ENCODE results near the gene COA6. TPM values are rescaled to one million over a fixed set of nuclear protein-coding genes. Genes with fewer than 3 reads are reported as not detected.

The COA6 gene
- total and polyA plus RNA-seq, 7 donors, result 52.0 to 268 (median 73.6) TPM

GRCh38 chr1:234327577-234328164, 45.6 kb upstream of the COA6 start:
- DNase-seq (no peak), ATAC-seq (no peak)
- no peaks in the 10 kb centered on the region for H3K9me3 ChIP-seq
- H3K4me3 ChIP-seq, result no peak overlapping the region
- TF ChIP-seq CTCF (IDR thresholded peaks at IDR 0.05), result no peak
- H3K4me1 ChIP-seq, result no peaks in the 10 kb centered on the region
- no peak overlapping the region for H3K27ac ChIP-seq
- peaks cover 0 to 33% (median 3%) of the 10 kb centered on the region in 3 donors for H3K27me3 ChIP-seq (ENCODE audit: insufficient read depth in 3 of 3, low read length in 2 of 3)
- no peaks in the 10 kb centered on the region for H3K36me3 ChIP-seq (ENCODE audit: insufficient read depth in 1 of 2, low read depth in 1 of 2)
- intact Hi-C loops (cut with DNase I), result no loop called here
- 83 to 87% (median 84%) methylated on average over 9 of the region's 9 CpGs for WGBS, 3 donors

DNA sequence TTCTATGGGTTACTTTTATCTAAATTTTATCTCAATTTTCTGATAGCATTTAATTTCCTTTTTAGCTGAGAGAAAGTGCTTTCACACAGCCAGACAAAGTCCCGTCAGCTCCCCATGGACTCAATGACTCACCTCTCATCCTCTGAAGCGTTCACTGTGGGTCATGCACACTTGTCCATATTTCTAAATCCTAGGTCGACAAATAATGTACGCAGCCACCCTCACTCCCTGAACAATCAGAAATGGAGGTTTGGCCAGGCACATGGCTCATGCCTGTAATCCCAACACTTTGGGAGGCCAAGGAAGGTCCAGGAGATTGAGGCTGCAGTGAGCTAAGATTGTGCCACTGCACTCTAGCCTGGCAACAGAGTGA, 42.4 kb upstream of the COA6 start:
- no peak for TF ChIP-seq CTCF (IDR thresholded peaks at IDR 0.05)
- 80 to 89% (median 85%) methylated on average over 4 of the region's 4 CpGs for WGBS, 3 donors
- DNase-seq, result no peak
- Histone ChIP-seq H3K36me3 (ENCODE audit: insufficient read depth in 1 of 2, low read depth in 1 of 2) (no peaks in the 10 kb centered on the region), H3K27ac (no peak overlapping the region), H3K27me3 (ENCODE audit: insufficient read depth in 3 of 3, low read length in 2 of 3) (peaks cover 0 to 14% (median 3%) of the 10 kb centered on the region in 3 donors), H3K4me1 (no peaks in the 10 kb centered on the region), H3K4me3 (no peak overlapping the region), H3K9me3 (peaks cover 2% of the 10 kb centered on the region)
- no peak for ATAC-seq
- intact Hi-C loops (cut with DNase I), result no loop called here

- Histone ChIP-seq H3K9me3 (peaks cover 7% of the 10 kb centered on the region), H3K27ac (no peak overlapping the region), H3K4me3 (no peak overlapping the region), H3K27me3 (ENCODE audit: insufficient read depth in 3 of 3, low read length in 2 of 3) (peaks cover 0 to 14% (median 3%) of the 10 kb centered on the region in 3 donors), H3K4me1 (no peaks in the 10 kb centered on the region), H3K36me3 (ENCODE audit: insufficient read depth in 1 of 2, low read depth in 1 of 2) (no peaks in the 10 kb centered on the region)
- ATAC-seq, result no peak
- TF ChIP-seq CTCF (IDR thresholded peaks at IDR 0.05), result no peak
- DNase-seq, result no peak
- intact Hi-C loops (cut with DNase I), result no loop called here
- WGBS, 3 donors, result 52 to 60% (median 56%) methylated on average over 2 of the region's 2 CpGs
These were observed 41.7 kb upstream of the COA6 start for GRCh38 chr1:234331507-234331906.

- intact Hi-C loops (cut with DNase I), result no loop called here
- H3K9me3 ChIP-seq, result peaks cover 40% of the 10 kb centered on the region
- no peak for TF ChIP-seq CTCF (IDR thresholded peaks at IDR 0.05)
- H3K27ac ChIP-seq, result no peak overlapping the region
- DNase-seq (no peak), ATAC-seq (no peak)
- H3K4me3 ChIP-seq, result no peak overlapping the region
- 84 to 89% (median 86%) methylated on average over 2 of the region's 2 CpGs for WGBS, 3 donors
- no peaks in the 10 kb centered on the region for H3K4me1 ChIP-seq
- no peaks in the 10 kb centered on the region for H3K36me3 ChIP-seq (ENCODE audit: insufficient read depth in 1 of 2, low read depth in 1 of 2)
- peaks cover 0 to 8% (median 0%) of the 10 kb centered on the region in 3 donors for H3K27me3 ChIP-seq (ENCODE audit: insufficient read depth in 3 of 3, low read length in 2 of 3)
These were observed 36.9 kb upstream of the COA6 start for GRCh38 chr1:234336359-234336758.

- Histone ChIP-seq H3K4me3 (no peak overlapping the region), H3K36me3 (ENCODE audit: insufficient read depth in 1 of 2, low read depth in 1 of 2) (no peaks in the 10 kb centered on the region), H3K27me3 (ENCODE audit: insufficient read depth in 3 of 3, low read length in 2 of 3) (peaks cover 0 to under 1% (median 0%) of the 10 kb centered on the region in 3 donors), H3K9me3 (peaks cover 40% of the 10 kb centered on the region), H3K4me1 (no peaks in the 10 kb centered on the region), H3K27ac (no peak overlapping the region)
- ATAC-seq (no peak), DNase-seq (no peak)
- intact Hi-C loops (cut with DNase I), result no loop called here
- WGBS, 3 donors, result 95 to 100% (median 97%) methylated on average over 1 of the region's 1 CpG
- no peak for TF ChIP-seq CTCF (IDR thresholded peaks at IDR 0.05)
These were observed 36.0 kb upstream of the COA6 start for GRCh38 chr1:234337233-234337632.

Data from psoas muscle (tissue), 8 donors.